ENCODE results near the gene TMIGD1.

Gene TMIGD1

GRCh38 chr17:30279156-30279555 is 54.7 kb downstream of the TMIGD1 start:
- DNase-seq, result no peak

GRCh38 chr17:30278032-30278431 is 55.8 kb downstream of the TMIGD1 start:
- DNase-seq, result no peak

GRCh38 chr17:30275911-30276310 is 57.9 kb downstream of the TMIGD1 start:
- DNase-seq, result no peak

GRCh38 chr17:30274887-30275286 is 59.0 kb downstream of the TMIGD1 start:
- no peak for DNase-seq

- no peak for DNase-seq
Observed at GRCh38 chr17:30273373-30273772, 60.5 kb downstream of the TMIGD1 start.

GRCh38 chr17:30271102-30271501 is 62.8 kb downstream of the TMIGD1 start:
- no peak for DNase-seq

GRCh38 chr17:30267625-30268024 is 66.2 kb downstream of the TMIGD1 start:
- DNase-seq, result no peak

All from activated naive CD4-positive, alpha-beta T cell (primary cell).